Osteoblast (primary cell): ENCODE results near the gene JUND. TPM values are rescaled to one million over a fixed set of nuclear protein-coding genes. Genes with fewer than 3 reads are reported as not detected.

Source experiments
- DNase-seq: peaks from one replicate; pipeline ENCODE4 v3.0.0; 2011; ENCODE audit warnings: low spot score, mixed read lengths; ENCODE audit not compliant: insufficient read length; ENCODE audit errors: missing footprints
- H2AFZ ChIP-seq: 2 replicates; pipeline ENCODE4 v1.6.0; 2011; ENCODE audit warnings: mild to moderate bottlenecking, low read length
- H3K27ac ChIP-seq: 2 replicates; pipeline ENCODE4 v1.5.1; 2011; ENCODE audit warnings: mild to moderate bottlenecking, low read depth, low read length, moderate library complexity
- H3K27me3 ChIP-seq: 2 replicates; pipeline ENCODE4 v1.6.0; 2012; ENCODE audit warnings: mild to moderate bottlenecking, control low read depth, inconsistent platforms, low read length, moderate library complexity; ENCODE audit not compliant: insufficient read depth
- H3K36me3 ChIP-seq: 2 replicates; pipeline ENCODE4 v1.5.1; 2011; ENCODE audit warnings: mild to moderate bottlenecking, low read length, control low read depth, moderate library complexity; ENCODE audit not compliant: insufficient read depth
- H3K4me1 ChIP-seq: 2 replicates; pipeline ENCODE4 v1.5.1; 2011; ENCODE audit warnings: mild to moderate bottlenecking, low read length, control low read depth, moderate library complexity; ENCODE audit not compliant: insufficient read depth
- H3K4me2 ChIP-seq: 2 replicates; pipeline ENCODE4 v1.6.0; 2011; ENCODE audit warnings: mild to moderate bottlenecking, low read length; ENCODE audit not compliant: insufficient read depth
- H3K4me3 ChIP-seq: fragments of 200-600 bp; sonication (generic); 3 replicates; pipeline ENCODE4 v1.5.1; 2012; ENCODE audit warnings: mild to moderate bottlenecking, low read length, inconsistent platforms; ENCODE audit not compliant: insufficient read depth
- H3K79me2 ChIP-seq: 2 replicates; pipeline ENCODE4 v1.6.0; 2012; ENCODE audit warnings: mild to moderate bottlenecking, low read length, control low read depth, inconsistent platforms; ENCODE audit not compliant: insufficient read depth
- H3K9me3 ChIP-seq: 2 replicates; pipeline ENCODE4 v1.5.1; 2011; ENCODE audit warnings: low read depth, low read length, control low read depth
- H4K20me1 ChIP-seq: 2 replicates; pipeline ENCODE4 v1.6.0; 2012; ENCODE audit warnings: mild to moderate bottlenecking, low read length, control low read depth; ENCODE audit not compliant: insufficient read depth
- CTCF ChIP-seq: IDR thresholded peaks from 2 replicates; pipeline ENCODE4 v1.5.1; 2011; ENCODE audit warnings: mild to moderate bottlenecking, low read depth, low read length, moderate library complexity; ENCODE audit errors: extremely low read depth
- total RNA-seq: library from RNA; depleted of rRNA; stranded (reverse); fragments of >200 nt; gene quantifications from 2 replicates; pipeline ENCODE4 v1.2.3, GENCODE V29; 2012

JUND gene
- total RNA-seq, 1 donor, result 170 TPM

DNA sequence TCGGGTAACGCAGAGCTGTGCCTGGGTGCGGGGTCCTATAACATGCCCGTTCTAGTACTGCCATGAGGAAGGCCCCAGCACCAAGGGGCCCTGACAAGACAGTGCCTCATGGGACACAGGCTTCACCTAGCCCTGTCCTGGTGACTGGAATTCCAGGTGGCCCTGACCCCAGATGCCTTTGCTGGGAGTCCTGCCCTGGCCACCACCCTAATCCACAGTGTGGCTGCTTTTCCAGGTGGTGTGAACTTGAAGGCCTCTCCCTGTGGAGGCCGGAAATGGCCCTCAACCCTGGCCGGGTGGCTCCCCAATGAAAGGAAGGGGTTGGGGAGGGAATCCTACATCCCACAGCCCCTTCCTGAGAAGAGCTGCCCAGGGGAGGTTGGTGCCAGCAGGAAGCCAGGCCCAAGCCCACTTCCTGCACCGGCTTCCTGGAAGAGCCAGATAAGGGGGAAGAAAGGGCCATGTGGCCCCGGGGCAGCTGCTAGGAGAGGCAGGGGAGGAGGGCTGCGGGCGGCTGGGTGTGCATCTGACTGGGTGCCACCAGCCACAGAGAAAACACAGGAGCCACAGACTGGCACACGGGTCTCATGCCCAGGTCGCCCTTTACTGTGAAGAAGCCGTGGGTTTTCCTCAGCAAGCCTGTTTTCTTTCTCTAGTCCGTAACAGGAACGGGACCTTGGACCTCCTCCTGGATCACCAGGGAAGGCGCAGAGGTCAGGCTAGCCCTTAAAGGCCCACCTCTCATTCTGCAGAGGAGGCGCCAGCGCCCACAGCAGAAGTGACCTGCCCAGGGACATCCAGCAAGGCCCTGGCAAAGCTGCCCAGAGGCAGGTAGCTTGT lies 36.8 kb upstream of the JUND start:
- H2AFZ ChIP-seq, result peak overlapping the region; percentile 3

DNA sequence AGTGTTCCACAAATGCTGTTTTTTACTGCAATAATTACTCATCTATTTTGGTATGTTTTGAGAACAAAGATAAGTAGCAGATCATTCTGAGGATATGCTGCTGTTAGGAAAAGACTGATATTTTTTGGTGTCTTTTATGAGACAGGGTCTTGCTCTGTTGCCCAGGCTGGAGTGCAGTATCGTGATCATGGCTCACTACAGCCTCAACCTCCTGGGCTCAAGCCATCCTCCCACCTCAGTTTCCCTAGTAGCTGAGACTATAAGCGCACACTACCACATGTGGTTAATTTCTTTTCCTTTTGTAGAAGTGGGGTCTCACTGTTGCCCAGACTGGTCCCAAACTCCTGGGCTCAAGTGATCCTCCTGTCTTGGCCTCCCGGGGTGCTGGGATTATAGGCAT lies 32.0 kb upstream of the JUND start:
- H2AFZ ChIP-seq, result no peak overlapping the region
- no peak overlapping the region for H3K4me2 ChIP-seq
- DNase-seq, result peak; percentile 90
- no peak for TF ChIP-seq CTCF
- H3K27me3 ChIP-seq, result no peaks in the 10 kb centered on the region
- H3K4me3 ChIP-seq, result no peak overlapping the region
- peaks cover 21% of the 10 kb centered on the region for H3K79me2 ChIP-seq
- H3K27ac ChIP-seq, result peak overlapping the region; percentile 54
- H3K9me3 ChIP-seq, result no peaks in the 10 kb centered on the region
- H3K36me3 ChIP-seq, result peaks cover 14% of the 10 kb centered on the region
- no peaks in the 10 kb centered on the region for H4K20me1 ChIP-seq
- H3K4me1 ChIP-seq, result peaks cover 7% of the 10 kb centered on the region

More for the DNA sequence above, 36.8 kb upstream of the JUND start:
- no peaks in the 10 kb centered on the region for H4K20me1 ChIP-seq
- H3K4me2 ChIP-seq, result no peak overlapping the region
- H3K36me3 ChIP-seq, result peaks cover 8% of the 10 kb centered on the region
- no peaks in the 10 kb centered on the region for H3K9me3 ChIP-seq
- no peak for TF ChIP-seq CTCF
- H3K27ac ChIP-seq, result peak overlapping the region; percentile 17
- peaks cover 54% of the 10 kb centered on the region for H3K79me2 ChIP-seq
- peaks cover 23% of the 10 kb centered on the region for H3K4me1 ChIP-seq
- peak; percentile 83 for DNase-seq
- no peak overlapping the region for H3K4me3 ChIP-seq
- no peaks in the 10 kb centered on the region for H3K27me3 ChIP-seq

DNA sequence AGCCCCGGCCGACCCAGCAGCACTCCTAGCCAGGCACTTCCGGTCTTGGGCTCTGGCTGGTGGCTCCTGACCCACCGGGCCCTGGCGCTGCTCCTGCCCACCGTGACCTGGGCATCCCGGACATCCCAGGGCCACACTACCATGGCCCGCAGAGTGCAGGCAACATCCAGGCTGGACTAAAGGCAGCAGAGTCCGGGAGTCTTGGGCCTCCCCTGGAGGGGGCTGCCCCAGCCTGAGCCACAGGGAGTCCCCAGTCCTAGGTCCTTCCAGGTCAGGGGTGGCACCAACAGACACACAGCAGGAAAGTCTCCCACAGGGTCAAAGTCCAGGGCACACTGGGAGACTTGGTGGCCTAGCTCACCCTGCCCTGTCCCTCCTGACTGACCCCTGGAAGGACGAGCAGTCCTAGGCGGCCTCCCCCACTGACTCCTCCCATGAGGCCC lies 30.7 kb upstream of the JUND start:
- no peak overlapping the region for H3K27ac ChIP-seq

More for the DNA sequence above, 30.7 kb upstream of the JUND start:
- peak; percentile 36 for DNase-seq
- peaks cover 17% of the 10 kb centered on the region for H3K36me3 ChIP-seq
- no peak for TF ChIP-seq CTCF
- peaks cover 11% of the 10 kb centered on the region for H3K79me2 ChIP-seq
- no peak overlapping the region for H2AFZ ChIP-seq
- no peak overlapping the region for H3K4me2 ChIP-seq
- H3K4me1 ChIP-seq, result peaks cover 7% of the 10 kb centered on the region
- no peaks in the 10 kb centered on the region for H3K27me3 ChIP-seq
- no peaks in the 10 kb centered on the region for H3K9me3 ChIP-seq
- H4K20me1 ChIP-seq, result no peaks in the 10 kb centered on the region
- no peak overlapping the region for H3K4me3 ChIP-seq
